VCaP (cell line): ENCODE measurements around the gene POLH.

Source experiments
- H3K27ac ChIP-seq: fragments of 450-650 bp; 2 replicates; pipeline ENCODE4 v1.5.1; 2017
- TF ChIP-seq, protein P1 (sequence below): fragments of 450-650 bp; conservative IDR thresholded peaks from 2 replicates; pipeline ENCODE4 v1.5.1; 2017; ENCODE audit warnings: mild to moderate bottlenecking, moderate library complexity

The POLH gene

DNA sequence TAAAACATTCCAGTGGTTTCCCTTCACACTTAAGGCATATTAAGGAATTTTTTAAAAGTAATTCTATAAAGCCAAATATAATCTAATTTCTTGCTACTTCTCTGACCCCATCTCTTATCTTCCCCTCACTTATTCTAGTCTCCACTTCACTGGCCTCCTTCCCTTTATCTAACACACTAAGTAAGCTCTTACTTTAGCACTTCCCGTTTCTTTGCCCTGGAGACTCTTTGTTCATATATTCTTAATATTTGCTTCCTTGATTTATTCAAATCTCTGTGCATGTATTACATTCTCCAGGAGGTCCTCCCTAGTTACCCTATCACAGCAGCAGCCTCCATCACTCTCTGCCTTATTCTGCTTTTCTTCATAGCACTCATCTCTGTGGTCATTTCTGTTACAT, 32.8 kb downstream of the POLH start:
- TF ChIP-seq, protein P1, sequence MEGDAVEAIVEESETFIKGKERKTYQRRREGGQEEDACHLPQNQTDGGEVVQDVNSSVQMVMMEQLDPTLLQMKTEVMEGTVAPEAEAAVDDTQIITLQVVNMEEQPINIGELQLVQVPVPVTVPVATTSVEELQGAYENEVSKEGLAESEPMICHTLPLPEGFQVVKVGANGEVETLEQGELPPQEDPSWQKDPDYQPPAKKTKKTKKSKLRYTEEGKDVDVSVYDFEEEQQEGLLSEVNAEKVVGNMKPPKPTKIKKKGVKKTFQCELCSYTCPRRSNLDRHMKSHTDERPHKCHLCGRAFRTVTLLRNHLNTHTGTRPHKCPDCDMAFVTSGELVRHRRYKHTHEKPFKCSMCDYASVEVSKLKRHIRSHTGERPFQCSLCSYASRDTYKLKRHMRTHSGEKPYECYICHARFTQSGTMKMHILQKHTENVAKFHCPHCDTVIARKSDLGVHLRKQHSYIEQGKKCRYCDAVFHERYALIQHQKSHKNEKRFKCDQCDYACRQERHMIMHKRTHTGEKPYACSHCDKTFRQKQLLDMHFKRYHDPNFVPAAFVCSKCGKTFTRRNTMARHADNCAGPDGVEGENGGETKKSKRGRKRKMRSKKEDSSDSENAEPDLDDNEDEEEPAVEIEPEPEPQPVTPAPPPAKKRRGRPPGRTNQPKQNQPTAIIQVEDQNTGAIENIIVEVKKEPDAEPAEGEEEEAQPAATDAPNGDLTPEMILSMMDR, result no peak
- no peak overlapping the region for H3K27ac ChIP-seq

DNA sequence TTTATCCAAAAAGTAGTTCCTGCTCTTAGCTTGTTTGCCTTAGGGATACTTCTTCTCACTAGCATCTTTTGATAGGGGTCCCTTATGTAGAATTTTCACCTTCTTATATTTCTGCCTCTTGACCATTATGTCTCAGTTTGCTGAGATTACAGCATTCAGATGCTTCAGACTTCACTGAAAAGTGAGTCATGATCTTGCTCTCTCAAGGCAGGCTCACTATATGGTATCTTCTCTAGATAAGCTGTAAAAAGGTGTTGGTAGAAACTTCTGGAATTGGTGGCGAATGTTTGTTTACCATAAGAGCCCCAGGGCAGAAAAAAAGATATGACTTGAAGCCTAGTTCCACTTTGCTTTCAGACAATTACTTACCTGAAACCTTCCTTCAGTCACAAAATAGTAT, 33.4 kb downstream of the POLH start:
- TF ChIP-seq, protein P1, result no peak
- H3K27ac ChIP-seq, result no peak overlapping the region

DNA sequence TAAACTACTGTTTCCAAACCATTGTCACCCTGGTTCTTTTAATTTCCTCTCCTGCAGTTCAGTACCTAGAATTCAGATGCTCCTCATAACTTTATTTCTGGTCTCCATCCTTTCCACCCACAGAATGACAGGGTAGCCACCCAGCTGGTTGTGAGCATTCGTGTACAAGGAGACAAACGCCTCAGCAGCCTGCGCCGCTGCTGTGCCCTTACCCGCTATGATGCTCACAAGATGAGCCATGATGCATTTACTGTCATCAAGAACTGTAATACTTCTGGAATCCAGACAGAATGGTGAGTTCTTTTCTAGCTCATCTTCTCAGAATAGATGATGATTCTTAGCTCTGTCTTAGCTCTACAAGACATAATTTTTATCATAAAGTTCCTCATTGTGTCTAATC, 34.4 kb downstream of the POLH start:
- TF ChIP-seq, protein P1, result no peak
- H3K27ac ChIP-seq, result no peak overlapping the region

DNA sequence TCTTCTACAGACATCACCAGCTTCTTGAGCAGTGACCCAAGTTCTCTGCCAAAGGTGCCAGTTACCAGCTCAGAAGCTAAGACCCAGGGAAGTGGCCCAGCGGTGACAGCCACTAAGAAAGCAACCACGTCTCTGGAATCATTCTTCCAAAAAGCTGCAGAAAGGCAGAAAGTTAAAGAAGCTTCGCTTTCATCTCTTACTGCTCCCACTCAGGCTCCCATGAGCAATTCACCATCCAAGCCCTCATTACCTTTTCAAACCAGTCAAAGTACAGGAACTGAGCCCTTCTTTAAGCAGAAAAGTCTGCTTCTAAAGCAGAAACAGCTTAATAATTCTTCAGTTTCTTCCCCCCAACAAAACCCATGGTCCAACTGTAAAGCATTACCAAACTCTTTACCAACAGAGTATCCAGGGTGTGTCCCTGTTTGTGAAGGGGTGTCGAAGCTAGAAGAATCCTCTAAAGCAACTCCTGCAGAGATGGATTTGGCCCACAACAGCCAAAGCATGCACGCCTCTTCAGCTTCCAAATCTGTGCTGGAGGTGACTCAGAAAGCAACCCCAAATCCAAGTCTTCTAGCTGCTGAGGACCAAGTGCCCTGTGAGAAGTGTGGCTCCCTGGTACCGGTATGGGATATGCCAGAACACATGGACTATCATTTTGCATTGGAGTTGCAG, 37.9 kb downstream of the POLH start:
- TF ChIP-seq, protein P1, result no peak
- H3K27ac ChIP-seq, result peak overlapping the region; percentile 8

DNA sequence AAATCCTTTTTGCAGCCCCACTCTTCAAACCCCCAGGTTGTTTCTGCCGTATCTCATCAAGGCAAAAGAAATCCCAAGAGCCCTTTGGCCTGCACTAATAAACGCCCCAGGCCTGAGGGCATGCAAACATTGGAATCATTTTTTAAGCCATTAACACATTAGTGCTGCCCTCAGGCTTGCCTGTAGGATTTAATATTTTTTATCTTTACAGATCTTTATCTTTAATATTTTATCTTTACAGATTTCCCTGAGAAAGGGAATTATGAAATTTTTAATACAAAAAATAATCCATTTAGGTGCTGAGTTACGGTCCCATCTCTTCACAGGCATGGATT, 38.4 kb downstream of the POLH start:
- TF ChIP-seq, protein P1, result no peak
- peak overlapping the region; percentile 8 for H3K27ac ChIP-seq

DNA sequence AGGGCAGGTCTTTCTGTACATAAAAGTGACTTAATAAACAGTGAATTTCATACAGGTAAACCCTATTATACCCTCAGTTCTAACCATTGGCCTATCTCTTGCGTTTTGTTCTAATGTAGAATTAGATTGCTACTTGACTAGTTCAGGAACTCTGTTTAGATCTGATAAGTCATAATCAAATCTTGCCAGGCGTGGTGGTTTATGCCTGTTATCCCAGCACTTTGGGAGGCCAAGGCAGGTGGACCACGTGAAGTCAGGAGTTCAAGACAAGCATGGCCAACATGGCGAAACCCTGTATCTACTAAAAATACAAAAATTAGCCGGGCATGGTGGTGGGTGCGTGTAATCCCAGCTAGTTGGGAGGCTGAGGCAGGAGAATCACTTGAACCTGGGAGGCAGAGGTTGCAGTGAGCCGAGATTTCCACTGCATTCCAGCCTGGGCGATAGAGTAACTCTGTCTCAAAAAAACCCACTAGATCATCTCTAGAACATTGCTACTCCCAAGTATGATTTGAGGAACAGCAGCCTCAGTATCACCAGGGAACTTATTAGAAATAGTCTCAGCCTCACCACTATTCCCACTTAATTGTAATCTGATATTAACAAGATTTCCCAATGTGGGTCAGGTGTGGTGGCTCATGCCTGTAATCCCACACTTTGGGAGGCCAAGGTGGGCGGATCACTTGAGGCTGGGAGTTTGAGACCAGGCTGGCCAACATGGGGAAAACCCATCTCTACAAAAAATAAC, 40.9 kb downstream of the POLH start:
- H3K27ac ChIP-seq, result no peak overlapping the region
- TF ChIP-seq, protein P1, result no peak

DNA sequence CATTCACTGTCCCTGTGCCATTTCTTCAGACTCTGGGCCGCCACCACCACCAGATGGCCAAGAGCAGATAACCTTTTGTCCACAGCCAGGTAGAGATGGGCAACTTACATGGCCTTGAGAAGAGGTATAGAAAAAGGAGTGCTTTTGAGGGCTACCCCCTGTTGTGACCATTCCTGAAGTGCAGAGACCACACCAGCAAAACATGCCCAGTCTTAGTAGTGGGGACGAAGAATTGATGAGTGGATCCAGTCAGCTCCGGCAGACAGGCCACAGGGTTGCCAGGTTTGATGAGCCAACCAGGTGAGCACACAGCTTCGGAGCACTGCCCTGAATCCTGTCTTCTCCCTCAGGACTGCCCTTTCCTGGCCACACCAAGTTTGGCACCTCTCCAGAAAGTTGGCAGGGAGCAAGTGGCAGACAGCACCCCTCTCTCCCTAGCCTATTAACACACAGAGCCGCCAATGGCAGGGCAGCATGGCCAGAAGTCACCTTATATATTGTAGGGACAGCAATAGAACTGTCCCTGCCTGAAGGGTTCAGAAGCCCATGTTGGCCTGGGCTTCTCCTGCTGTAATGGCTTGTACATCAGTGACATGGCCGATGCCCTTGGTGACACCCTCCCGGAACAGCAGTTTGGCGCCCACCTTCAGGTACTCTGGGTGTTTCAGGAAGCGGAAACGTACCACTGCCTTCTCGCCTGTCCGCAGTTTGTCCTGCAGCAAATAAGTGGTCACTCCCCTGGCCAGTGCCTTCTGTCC, 45.3 kb downstream of the POLH start:
- H3K27ac ChIP-seq, result no peak overlapping the region
- TF ChIP-seq, protein P1, result no peak
